H54 (cell line): ENCODE results near the gene ZNF595.
A peak's percentile ranks its signal among the peaks of the same experiment; 100 is the strongest.

Source experiments
- DNase-seq: peaks from one replicate; pipeline ENCODE4 v3.0.0; 2011; ENCODE audit warnings: low spot score, mixed read lengths; ENCODE audit not compliant: insufficient read length
- FAIRE-seq: peaks from 3 replicates; lab custom pipeline; 2011; peaks lifted over from hg19 to GRCh38; lab: Jason Lieb, UNC
- POLR2A ChIP-seq: IDR thresholded peaks from 2 replicates; pipeline ENCODE4 v1.6.1; 2011; ENCODE audit warnings: low read depth, mild to moderate bottlenecking, low read length

ZNF595 gene

DNA sequence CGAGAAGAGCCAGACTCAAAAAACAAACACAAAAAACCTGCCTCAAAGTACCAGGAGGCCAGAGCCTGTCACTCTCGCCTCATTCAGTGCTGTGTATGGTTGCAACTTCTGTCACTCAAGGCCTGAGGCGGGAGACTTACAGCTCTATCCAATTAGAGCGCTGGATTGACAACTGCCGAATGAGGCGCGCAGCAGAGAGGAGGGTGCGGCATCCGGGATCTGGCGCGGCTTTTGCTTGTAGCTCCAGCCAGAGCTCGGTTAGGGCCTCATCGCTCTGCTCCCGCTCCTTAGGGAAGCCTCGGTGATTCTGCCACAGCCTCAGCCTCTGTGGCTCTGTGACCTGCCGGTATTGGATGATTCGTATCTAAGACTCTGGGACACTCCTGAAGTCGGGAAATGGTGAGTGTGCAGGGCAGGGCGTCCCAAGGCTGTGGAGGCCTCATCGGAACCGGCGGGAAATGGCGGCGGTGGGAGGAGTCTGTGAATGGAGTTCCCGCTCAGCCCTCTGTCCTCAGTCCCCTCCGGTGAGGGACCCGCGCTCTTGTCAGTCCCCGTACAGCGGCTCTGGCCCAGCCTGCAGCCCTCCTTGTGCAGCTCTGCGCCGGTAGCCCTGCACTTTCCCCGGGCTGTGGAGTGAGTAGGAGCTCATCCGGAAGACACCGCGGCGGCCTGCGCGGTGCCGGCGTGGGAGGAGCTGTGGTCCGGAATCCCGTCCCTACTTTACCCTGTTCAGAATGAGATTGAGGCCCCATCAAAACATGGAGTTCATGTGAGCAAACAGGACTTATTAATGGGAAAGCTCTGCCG is 71.4 kb downstream of the ZNF595 start, which contains the start of gene ZNF718:
TSS of gene ZNF718 (plus strand) at position 227 of the 807 bp plus-strand sequence. CDS start at position 397, 170 bp downstream.
- DNase-seq, result no peak
- TF ChIP-seq POLR2A, result 0 out of 2 replicates have a peak, but pooled peaks have one; percentile 18
- FAIRE-seq, result no peak

- no peak for DNase-seq
- no peak for FAIRE-seq
- no peak for TF ChIP-seq POLR2A
Measured at GRCh38 chr4:125091-125771, 72.1 kb downstream of the ZNF595 start.

- no peak for FAIRE-seq
- no peak for TF ChIP-seq POLR2A
- no peak for DNase-seq
Measured at GRCh38 chr4:125833-126232, 72.7 kb downstream of the ZNF595 start.

- DNase-seq (no peak), FAIRE-seq (no peak)
- TF ChIP-seq POLR2A, result no peak
Measured at GRCh38 chr4:132483-132882, 79.4 kb downstream of the ZNF595 start.
